CD4-positive, alpha-beta T cell (primary cell): Measurements from ENCODE around the gene ME3. TPM values are rescaled to one million over a fixed set of nuclear protein-coding genes. Genes with fewer than 3 reads are reported as not detected.
"Not testable (repeated sequence)": the region's sequence is repeated elsewhere in the genome, so short reads cannot be mapped to it uniquely, and the experiment has no call there.

Experiments
- ATAC-seq: fragments of 200-7000 bp; cut with Tn5 transposase; one replicate; pipeline ENCODE4 v1.10.0; 2022; ENCODE audit warnings: mild to moderate bottlenecking; ENCODE audit not compliant: poor library complexity
- CTCF ChIA-PET: fragments of 350-600 bp; sonication (Branson Sonifier 250); formaldehyde crosslinking; loops from one replicate; lab custom pipeline; 2021; ENCODE audit warnings: antibody characterized with exemption, inconsistent platforms; lab: Charles Lee
- POLR2A ChIA-PET: fragments of 350-600 bp; sonication (Branson Sonifier 250); formaldehyde crosslinking; loops from one replicate; lab custom pipeline; 2021; ENCODE audit warnings: antibody characterized with exemption, inconsistent platforms; lab: Charles Lee
- DNase-seq, 14 experiments: peaks; one replicate each; pipeline ENCODE4 v3.0.0-alpha.2; 2013 to 2020; ENCODE audit warnings: mixed read lengths in 2 of 14
- H3K27ac ChIP-seq, 2 donors: one replicate each; pipeline versions ENCODE4 v1.5.1 to v1.7.0; 2013; ENCODE audit warnings: low read length in 2 of 2, low read depth in 1 of 2, mild to moderate bottlenecking in 1 of 2
- H3K27me3 ChIP-seq, 2 experiments: 1 replicate in 1 of 2; 2 replicates in 1 of 2; pipeline versions ENCODE4 v1.6.1 to v1.7.0; 2013; ENCODE audit warnings: low read length in 2 of 2, control low read depth in 1 of 2, mild to moderate bottlenecking in 1 of 2, moderate library complexity in 1 of 2; ENCODE audit not compliant: insufficient read depth in 2 of 2, control insufficient read depth in 1 of 2
- H3K36me3 ChIP-seq: one replicate; pipeline ENCODE4 v1.6.1; 2013; ENCODE audit warnings: low read length, control low read depth; ENCODE audit not compliant: insufficient read depth
- H3K4me1 ChIP-seq: one replicate; pipeline ENCODE4 v1.6.1; 2013; ENCODE audit warnings: low read length, control low read depth; ENCODE audit not compliant: insufficient read depth
- H3K4me3 ChIP-seq: one replicate; pipeline ENCODE4 v1.5.1; 2013; ENCODE audit warnings: mild to moderate bottlenecking, low read length, moderate library complexity
- H3K9me3 ChIP-seq, 2 experiments: 1 replicate in 1 of 2; 2 replicates in 1 of 2; pipeline versions ENCODE4 v1.6.1 to v1.7.0; 2013; ENCODE audit warnings: low read length in 2 of 2, mild to moderate bottlenecking in 2 of 2, control low read depth in 1 of 2, moderate library complexity in 1 of 2; ENCODE audit not compliant: control insufficient read depth in 1 of 2, insufficient read depth in 1 of 2
- H3K27ac Mint-ChIP-seq: one replicate; pipeline ENCODE4 v1.8.0; 2020; ENCODE audit warnings: mixed read lengths
- H3K27me3 Mint-ChIP-seq: one replicate; pipeline ENCODE4 v1.8.0; 2021; ENCODE audit warnings: mixed read lengths
- H3K36me3 Mint-ChIP-seq: one replicate; pipeline ENCODE4 v1.8.0; 2021; ENCODE audit warnings: low read depth, mixed read lengths
- H3K4me1 Mint-ChIP-seq: one replicate; pipeline ENCODE4 v1.8.0; 2021; ENCODE audit warnings: low read depth, mixed read lengths
- H3K4me3 Mint-ChIP-seq: one replicate; pipeline ENCODE4 v1.8.0; 2020; ENCODE audit warnings: mild to moderate bottlenecking, mixed read lengths
- H3K9me3 Mint-ChIP-seq: one replicate; pipeline ENCODE4 v1.8.0; 2020; ENCODE audit warnings: mixed read lengths
- intact Hi-C, 2 experiments: fragments of 100-400 bp; cut with DNase I in 1 of 2; cut with micrococcal nuclease in 1 of 2; formaldehyde crosslinking; loops; one replicate each; pipeline versions ENCODE4 v1.15.1 to v1.9.0; 2023 to 2025; cut with DNase I, micrococcal nuclease
- total RNA-seq, 174 experiments: library from RNA in 2 of 174; stranded (reverse) in 2 of 174; gene quantifications; one replicate each; pipeline ENCODE4 v1.2.3 and lab custom pipeline; 2021 to 2026
- TF ChIP-seq, protein P1 (sequence below): fragments of 200-600 bp; IDR thresholded peaks from one replicate; pipeline ENCODE4 v1.8.0; 2022; ENCODE audit warnings: antibody characterized with exemption, mild to moderate bottlenecking

Gene ME3
- total RNA-seq, 2 experiments from 2014 or later = 9.1 to 10.6 TPM

GRCh38 chr11:86565801-86566312, 106.6 kb downstream of the ME3 start:
- intact Hi-C loops = no loop called here
- ChIA-PET POLR2A (no interaction called here), CTCF (no interaction called here)
- no peak for DNase-seq
- no peak overlapping the region for H3K27ac ChIP-seq
- no peak overlapping the region for H3K4me3 ChIP-seq
- TF ChIP-seq, protein P1, sequence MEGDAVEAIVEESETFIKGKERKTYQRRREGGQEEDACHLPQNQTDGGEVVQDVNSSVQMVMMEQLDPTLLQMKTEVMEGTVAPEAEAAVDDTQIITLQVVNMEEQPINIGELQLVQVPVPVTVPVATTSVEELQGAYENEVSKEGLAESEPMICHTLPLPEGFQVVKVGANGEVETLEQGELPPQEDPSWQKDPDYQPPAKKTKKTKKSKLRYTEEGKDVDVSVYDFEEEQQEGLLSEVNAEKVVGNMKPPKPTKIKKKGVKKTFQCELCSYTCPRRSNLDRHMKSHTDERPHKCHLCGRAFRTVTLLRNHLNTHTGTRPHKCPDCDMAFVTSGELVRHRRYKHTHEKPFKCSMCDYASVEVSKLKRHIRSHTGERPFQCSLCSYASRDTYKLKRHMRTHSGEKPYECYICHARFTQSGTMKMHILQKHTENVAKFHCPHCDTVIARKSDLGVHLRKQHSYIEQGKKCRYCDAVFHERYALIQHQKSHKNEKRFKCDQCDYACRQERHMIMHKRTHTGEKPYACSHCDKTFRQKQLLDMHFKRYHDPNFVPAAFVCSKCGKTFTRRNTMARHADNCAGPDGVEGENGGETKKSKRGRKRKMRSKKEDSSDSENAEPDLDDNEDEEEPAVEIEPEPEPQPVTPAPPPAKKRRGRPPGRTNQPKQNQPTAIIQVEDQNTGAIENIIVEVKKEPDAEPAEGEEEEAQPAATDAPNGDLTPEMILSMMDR = no peak
- no peak overlapping the region for H3K4me3 Mint-ChIP-seq
- H3K27ac Mint-ChIP-seq = no peak overlapping the region
- ATAC-seq = no peak
- H3K4me1 ChIP-seq = no peaks in the 10 kb centered on the region
- H3K36me3 ChIP-seq = no peaks in the 10 kb centered on the region
- peaks cover 4% of the 10 kb centered on the region for H3K9me3 Mint-ChIP-seq
- no peaks in the 10 kb centered on the region for H3K27me3 Mint-ChIP-seq
- H3K36me3 Mint-ChIP-seq = no peaks in the 10 kb centered on the region
- no peaks in the 10 kb centered on the region for H3K4me1 Mint-ChIP-seq
- no peaks in the 10 kb centered on the region for H3K27me3 ChIP-seq
- H3K9me3 ChIP-seq = no peaks in the 10 kb centered on the region

DNA sequence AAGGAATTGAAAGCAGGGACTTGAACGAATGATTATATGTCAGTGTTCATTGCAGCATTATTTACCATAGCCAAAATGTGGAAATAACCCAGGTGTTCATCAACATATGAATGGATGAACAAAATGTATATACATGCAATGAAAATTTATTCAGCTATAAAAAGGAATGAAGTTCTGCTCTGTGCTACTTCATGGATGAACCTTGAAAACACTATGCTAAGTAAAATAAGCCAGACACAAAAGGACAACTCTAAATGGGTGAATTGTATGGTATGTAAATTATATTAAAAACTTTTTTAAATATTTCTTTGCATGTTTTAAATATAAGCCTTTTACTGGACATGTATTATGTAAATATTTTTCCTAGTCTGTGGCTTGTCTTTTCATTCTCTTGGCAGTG, 107.0 kb downstream of the ME3 start:
- CTCF ChIA-PET = no interaction called here
- H3K4me1 ChIP-seq = no peaks in the 10 kb centered on the region
- H3K36me3 ChIP-seq = no peaks in the 10 kb centered on the region
- no peak overlapping the region for H3K4me3 Mint-ChIP-seq
- H3K27ac ChIP-seq = no peak overlapping the region
- H3K36me3 Mint-ChIP-seq = no peaks in the 10 kb centered on the region
- TF ChIP-seq, protein P1 = no peak
- peaks cover 4% of the 10 kb centered on the region for H3K9me3 Mint-ChIP-seq
- no peak overlapping the region for H3K4me3 ChIP-seq
- intact Hi-C loops = no loop called here
- no peaks in the 10 kb centered on the region for H3K27me3 Mint-ChIP-seq
- DNase-seq (no peak), ATAC-seq (no peak)
- no peaks in the 10 kb centered on the region for H3K9me3 ChIP-seq
- H3K27ac Mint-ChIP-seq = no peak overlapping the region
- POLR2A ChIA-PET = no interaction called here
- no peaks in the 10 kb centered on the region for H3K27me3 ChIP-seq
- H3K4me1 Mint-ChIP-seq = no peaks in the 10 kb centered on the region

- H3K4me1 Mint-ChIP-seq, H3K27ac ChIP-seq, POLR2A ChIA-PET, ATAC-seq, H3K9me3 Mint-ChIP-seq, H3K4me3 ChIP-seq, H3K36me3 Mint-ChIP-seq, H3K9me3 ChIP-seq, H3K4me3 Mint-ChIP-seq, H3K27me3 Mint-ChIP-seq, H3K27ac Mint-ChIP-seq, intact Hi-C loops, DNase-seq, H3K4me1 ChIP-seq, H3K36me3 ChIP-seq, H3K27me3 ChIP-seq: not testable (repeated sequence)
- CTCF ChIA-PET = interaction anchor here (1.3 kb wide), 1 partner anchor 14 kb away, joined by 3 read pairs; no protein-coding TSS in a partner anchor
Observed at GRCh38 chr11:86562842-86563241, 109.6 kb downstream of the ME3 start.

GRCh38 chr11:86559311-86559945, 113.0 kb downstream of the ME3 start:
- H3K36me3 Mint-ChIP-seq = no peaks in the 10 kb centered on the region
- CTCF ChIA-PET = no interaction called here
- POLR2A ChIA-PET = no interaction called here

More at GRCh38 chr11:86559311-86559945, 113.0 kb downstream of the ME3 start:
- TF ChIP-seq, protein P1 = no peak
- Mint-ChIP-seq H3K9me3 (no peaks in the 10 kb centered on the region), H3K4me1 (no peaks in the 10 kb centered on the region), H3K4me3 (no peak overlapping the region), H3K27ac (no peak overlapping the region), H3K27me3 (no peaks in the 10 kb centered on the region)
- no peak overlapping the region for H3K4me3 ChIP-seq
- no peak overlapping the region for H3K27ac ChIP-seq
- no peaks in the 10 kb centered on the region for H3K4me1 ChIP-seq
- no peaks in the 10 kb centered on the region for H3K36me3 ChIP-seq
- DNase-seq = no peak
- H3K9me3 ChIP-seq = peaks cover 0 to 4% of the 10 kb centered on the region in 2 experiments
- H3K27me3 ChIP-seq = no peaks in the 10 kb centered on the region
- intact Hi-C loops = no loop called here
- no peak for ATAC-seq
